Thyroid gland (tissue), 4 donors: Measurements from ENCODE around the gene HMMR. TPM values are rescaled to one million over a fixed set of nuclear protein-coding genes. Genes with fewer than 3 reads are reported as not detected.

ENCODE experiments used
- DNase-seq, 2 donors: peaks; one replicate each; pipeline ENCODE4 v3.0.0-alpha.2; 2019
- H3K27ac ChIP-seq, 3 donors: fragments of 200-600 bp; sonication (generic); 1 replicate in 2 of 3; 2 replicates in 1 of 3; pipeline ENCODE4 v1.5.1; 2016 to 2019; ENCODE audit warnings: mild to moderate bottlenecking in 1 of 3, moderate library complexity in 1 of 3
- H3K27me3 ChIP-seq: fragments of 200-600 bp; sonication (generic); one replicate; pipeline ENCODE4 v1.5.1; 2019
- H3K36me3 ChIP-seq, 2 donors: fragments of 200-600 bp; sonication (generic); one replicate each; pipeline ENCODE4 v1.5.1; 2016 to 2019
- H3K4me1 ChIP-seq, 2 donors: fragments of 200-600 bp; sonication (generic); one replicate each; pipeline ENCODE4 v1.5.1; 2017 to 2019
- H3K4me3 ChIP-seq, 3 donors: fragments of 200-600 bp; sonication (generic); replicated peaks in 1 of 3; 1 replicate in 2 of 3; 2 replicates in 1 of 3; pipeline ENCODE4 v1.5.1; 2016; ENCODE audit warnings: mild to moderate bottlenecking in 1 of 3
- H3K9me3 ChIP-seq: fragments of 200-600 bp; sonication (generic); one replicate; pipeline ENCODE4 v1.5.1; 2017
- CTCF ChIP-seq, 6 experiments: fragments of 200-600 bp in 3 of 6; fragments of 450-650 bp in 3 of 6; sonication (generic) in 3 of 6; IDR thresholded peaks; one replicate each; pipeline ENCODE4 v1.5.1; 2016 to 2019; ENCODE audit warnings: antibody characterized with exemption in 6 of 6, mild to moderate bottlenecking in 2 of 6, inconsistent platforms in 1 of 6, moderate library complexity in 1 of 6
- POLR2A ChIP-seq, 2 donors: fragments of 450-650 bp; IDR thresholded peaks; one replicate each; pipeline ENCODE4 v1.6.1; 2017; ENCODE audit warnings: antibody characterized with exemption in 2 of 2, mild to moderate bottlenecking in 2 of 2, moderate library complexity in 1 of 2
- WGBS, 2 donors: methylation state at CpG; one replicate each; pipeline ENCODE4 v1.1.5; 2017; 5-methylcytosine and 5-hydroxymethylcytosine counted together
- intact Hi-C: fragments of 100-400 bp; cut with DNase I; formaldehyde crosslinking; loops from one replicate; pipeline ENCODE4 v1.15.1; 2023
- total RNA-seq, 4 donors: library from RNA; depleted of rRNA; stranded (reverse); fragments of >200 nt; gene quantifications; one replicate each; pipeline ENCODE4 v1.2.3, GENCODE V29; 2016

The HMMR gene
- total RNA-seq, 4 donors from 2014 or later: 0.56 to 1.8 (median 0.68) TPM

- intact Hi-C loops: no loop called here
- no peaks in the 10 kb centered on the region for H3K27me3 ChIP-seq
- TF ChIP-seq POLR2A (IDR thresholded peaks at IDR 0.05) (no peak), CTCF (IDR thresholded peaks at IDR 0.05) (no peak)
- H3K27ac ChIP-seq: peak overlapping the region; percentile 93 to 99 (median 96)
- no peaks in the 10 kb centered on the region for H3K36me3 ChIP-seq
- peak overlapping the region in 1 of 3 donors; percentile 10 for H3K4me3 ChIP-seq
- H3K4me1 ChIP-seq: peaks cover 21 to 25% of the 10 kb centered on the region in 2 donors
- H3K9me3 ChIP-seq: no peaks in the 10 kb centered on the region
- WGBS, 2 donors: 28 to 40% methylated on average over 8 of the region's 8 CpGs
- no peak for DNase-seq
These were observed 42.1 kb downstream of the HMMR start for GRCh38 chr5:163502521-163502920.

GRCh38 chr5:163503106-163504078, 43.0 kb downstream of the HMMR start:
- 4 to 5% methylated on average over 17 of the region's 17 CpGs for WGBS, 2 donors
- Histone ChIP-seq H3K27ac (peak overlapping the region; percentile 93 to 99 (median 96)), H3K36me3 (no peaks in the 10 kb centered on the region), H3K4me1 (peaks cover 30 to 33% of the 10 kb centered on the region in 2 donors), H3K9me3 (no peaks in the 10 kb centered on the region), H3K4me3 (peak overlapping the region in 1 of 3 donors; percentile 63), H3K27me3 (no peaks in the 10 kb centered on the region)
- TF ChIP-seq CTCF (IDR thresholded peaks at IDR 0.05): peak in 4 of 6 experiments; percentile 14 to 45 (median 37)
- TF ChIP-seq POLR2A (IDR thresholded peaks at IDR 0.05): peak in 1 of 2 donors; percentile 59
- peak; percentile 70 to 76 for DNase-seq
- intact Hi-C loops: loop anchor here (2.0 kb wide), 1 partner anchor 43 kb away; the partner anchor contains the start of genes HMMR and NUDCD2

GRCh38 chr5:163504079-163504931, 43.9 kb downstream of the HMMR start:
- Histone ChIP-seq H3K36me3 (no peaks in the 10 kb centered on the region), H3K27me3 (no peaks in the 10 kb centered on the region), H3K9me3 (no peaks in the 10 kb centered on the region), H3K27ac (peak overlapping the region; percentile 93 to 99 (median 96)), H3K4me3 (peak overlapping the region in 2 of 3 donors; percentile 11 to 63), H3K4me1 (peaks cover 36 to 41% of the 10 kb centered on the region in 2 donors)
- 5% methylated on average over 27 of the region's 27 CpGs for whole genome bisulfite sequencing, 2 donors
- intact Hi-C loops: loop anchor here (2.0 kb wide), 1 partner anchor 44 kb away; the partner anchor contains the start of genes HMMR and NUDCD2
- peak; percentile 59 to 74 for DNase-seq
- peak in 1 of 2 donors; percentile 51 for TF ChIP-seq POLR2A (IDR thresholded peaks at IDR 0.05)
- TF ChIP-seq CTCF (IDR thresholded peaks at IDR 0.05): no peak

- Histone ChIP-seq H3K4me1 (peaks cover 36 to 48% of the 10 kb centered on the region in 2 donors), H3K4me3 (peak overlapping the region in 2 of 3 donors; percentile 11 to 63), H3K27ac (peak overlapping the region; percentile 93 to 99 (median 96)), H3K36me3 (no peaks in the 10 kb centered on the region), H3K27me3 (no peaks in the 10 kb centered on the region), H3K9me3 (no peaks in the 10 kb centered on the region)
- DNase-seq: no peak
- TF ChIP-seq CTCF (IDR thresholded peaks at IDR 0.05) (no peak), POLR2A (IDR thresholded peaks at IDR 0.05) (no peak)
- 1 to 2% methylated on average over 7 of the region's 7 CpGs for WGBS, 2 donors
- intact Hi-C loops: loop anchor here (2.0 kb wide), 1 partner anchor 44 kb away; the partner anchor contains the start of genes HMMR and NUDCD2
These were observed 44.6 kb downstream of the HMMR start for GRCh38 chr5:163505049-163505367.
